ENCODE results near the gene ULK4. TPM values are rescaled to one million over a fixed set of nuclear protein-coding genes. Genes with fewer than 3 reads are reported as not detected.

Gene ULK4
- total RNA-seq, 1 experiment from 2014 or later: 8.7 TPM

DNA sequence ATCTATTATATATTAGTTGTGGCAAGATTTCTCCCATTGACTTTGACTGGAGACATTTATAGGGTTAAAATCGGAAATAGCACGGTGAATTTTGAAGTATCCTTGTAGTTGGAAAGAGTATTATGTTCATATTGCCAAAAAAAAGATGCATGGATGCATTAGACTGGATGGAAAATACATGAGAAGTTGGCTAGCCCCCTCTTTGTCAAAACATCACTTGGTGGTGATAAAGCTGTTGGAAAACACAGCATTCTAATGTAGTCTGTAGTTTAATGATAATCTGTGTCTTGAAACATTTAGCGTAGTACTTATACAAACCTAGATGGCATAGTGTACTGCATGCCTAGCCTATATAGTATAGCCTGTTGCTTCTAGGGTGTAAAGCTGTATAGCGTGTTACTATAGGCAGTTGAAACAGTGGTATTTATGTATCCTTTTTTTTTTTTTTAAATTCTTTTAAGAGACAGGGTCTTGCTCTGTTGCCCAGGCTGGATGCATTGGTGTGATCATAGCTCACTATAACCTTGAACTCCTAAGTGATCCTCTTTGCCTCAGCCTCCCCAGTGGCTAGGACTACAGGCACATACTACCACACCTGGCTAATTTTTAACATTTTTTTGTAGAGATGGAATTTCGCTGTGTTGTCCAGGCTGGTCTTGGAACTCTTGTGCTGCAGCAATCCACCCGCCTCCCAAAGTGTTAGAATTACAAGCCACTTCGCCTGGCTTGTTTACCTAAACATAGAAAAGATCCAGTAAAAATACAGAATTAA lies 740.8 kb downstream of the ULK4 start:
- Histone ChIP-seq H3F3A (ENCODE audit: insufficient read depth, low read depth) (peaks cover 7% of the 10 kb centered on the region; the same call in 1 of the 2 replicates), H3K4me3 (no peak overlapping the region), H3K4me2 (no peak overlapping the region), H3K36me3 (ENCODE audit: low read depth) (peaks cover 21% of the 10 kb centered on the region; the same call in 1 of the 2 replicates), H4K20me1 (ENCODE audit: insufficient read depth) (peaks cover 67% of the 10 kb centered on the region), H3K79me2 (ENCODE audit: low read depth) (peaks cover 89% of the 10 kb centered on the region), H3K27ac (no peak overlapping the region), H3K27me3 (ENCODE audit: insufficient read depth, low read depth) (no peaks in the 10 kb centered on the region), H3K4me1 (replicated peaks; ENCODE audit: insufficient read depth) (no peaks in the 10 kb centered on the region), H3K9me2 (ENCODE audit: insufficient read depth) (no peaks in the 10 kb centered on the region), H3K9me3 (ENCODE audit: insufficient read depth, low read depth) (no peaks in the 10 kb centered on the region), H2AFZ (no peak overlapping the region)
- ChIA-PET CTCF (no interaction called here), POLR2A (ENCODE audit: unreplicated experiment) (no interaction called here)
- no TSS peak for BruUV-seq (replicated peaks)
- no peak for TF ChIP-seq EZH2 (IDR thresholded peaks at IDR 0.05; ENCODE audit: low read depth)
- TF ChIP-seq, protein P1, sequence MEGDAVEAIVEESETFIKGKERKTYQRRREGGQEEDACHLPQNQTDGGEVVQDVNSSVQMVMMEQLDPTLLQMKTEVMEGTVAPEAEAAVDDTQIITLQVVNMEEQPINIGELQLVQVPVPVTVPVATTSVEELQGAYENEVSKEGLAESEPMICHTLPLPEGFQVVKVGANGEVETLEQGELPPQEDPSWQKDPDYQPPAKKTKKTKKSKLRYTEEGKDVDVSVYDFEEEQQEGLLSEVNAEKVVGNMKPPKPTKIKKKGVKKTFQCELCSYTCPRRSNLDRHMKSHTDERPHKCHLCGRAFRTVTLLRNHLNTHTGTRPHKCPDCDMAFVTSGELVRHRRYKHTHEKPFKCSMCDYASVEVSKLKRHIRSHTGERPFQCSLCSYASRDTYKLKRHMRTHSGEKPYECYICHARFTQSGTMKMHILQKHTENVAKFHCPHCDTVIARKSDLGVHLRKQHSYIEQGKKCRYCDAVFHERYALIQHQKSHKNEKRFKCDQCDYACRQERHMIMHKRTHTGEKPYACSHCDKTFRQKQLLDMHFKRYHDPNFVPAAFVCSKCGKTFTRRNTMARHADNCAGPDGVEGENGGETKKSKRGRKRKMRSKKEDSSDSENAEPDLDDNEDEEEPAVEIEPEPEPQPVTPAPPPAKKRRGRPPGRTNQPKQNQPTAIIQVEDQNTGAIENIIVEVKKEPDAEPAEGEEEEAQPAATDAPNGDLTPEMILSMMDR (conservative IDR thresholded peaks at IDR 0.05): no peak
- no peak for DNase-seq
- intact Hi-C loops (cut with micrococcal nuclease; ENCODE audit: unreplicated experiment): no loop called here

- H3K79me2 ChIP-seq (ENCODE audit: low read depth): peaks cover 92% of the 10 kb centered on the region
- intact Hi-C loops (cut with micrococcal nuclease; ENCODE audit: unreplicated experiment): no loop called here
- ChIA-PET POLR2A (ENCODE audit: unreplicated experiment) (interaction anchor here (0.7 kb wide), 1 partner anchor 1043 kb away, joined by 3 read pairs; no protein-coding TSS in a partner anchor), CTCF (no interaction called here)
- no peaks in the 10 kb centered on the region for H3K9me2 ChIP-seq (ENCODE audit: insufficient read depth)
- peaks cover 82% of the 10 kb centered on the region for H4K20me1 ChIP-seq (ENCODE audit: insufficient read depth)
- no peak overlapping the region for H3K27ac ChIP-seq
- peaks cover 12% of the 10 kb centered on the region; the same call in 1 of the 2 replicates for H3K36me3 ChIP-seq (ENCODE audit: low read depth)
- H3F3A ChIP-seq (ENCODE audit: insufficient read depth, low read depth): peaks cover 7% of the 10 kb centered on the region; the same call in 1 of the 2 replicates
- H3K4me2 ChIP-seq: no peak overlapping the region
- DNase-seq: no peak
- H3K27me3 ChIP-seq (ENCODE audit: insufficient read depth, low read depth): no peaks in the 10 kb centered on the region
- no peak overlapping the region for H2AFZ ChIP-seq
- no TSS peak for BruUV-seq (replicated peaks)
- no peaks in the 10 kb centered on the region for H3K9me3 ChIP-seq (ENCODE audit: insufficient read depth, low read depth)
- H3K4me3 ChIP-seq: no peak overlapping the region
- H3K4me1 ChIP-seq (replicated peaks; ENCODE audit: insufficient read depth): no peaks in the 10 kb centered on the region
- no peak for TF ChIP-seq EZH2 (IDR thresholded peaks at IDR 0.05; ENCODE audit: low read depth)
- TF ChIP-seq, protein P1 (conservative IDR thresholded peaks at IDR 0.05): no peak
Observed at GRCh38 chr3:41219424-41219823, 742.5 kb downstream of the ULK4 start.

DNA sequence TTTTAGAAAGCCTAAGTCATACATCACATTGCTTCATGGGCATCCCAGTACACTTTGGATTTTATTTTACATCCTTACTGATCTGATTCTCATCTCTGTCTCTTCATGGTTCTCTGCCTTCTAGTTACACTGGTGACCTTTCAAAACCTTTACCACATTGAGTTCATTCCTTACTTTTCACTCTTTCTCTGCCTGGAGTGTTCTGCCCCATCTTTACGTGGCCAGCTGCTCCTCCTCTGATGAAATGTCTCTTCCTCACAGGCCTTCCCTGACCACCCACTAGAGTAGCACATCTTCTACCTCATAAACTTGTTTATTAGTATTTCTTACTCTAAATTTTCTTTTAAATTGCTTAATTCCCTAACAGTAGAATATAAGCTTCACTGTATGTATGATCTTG lies 744.9 kb downstream of the ULK4 start:
- Histone ChIP-seq H3K4me1 (replicated peaks; ENCODE audit: insufficient read depth) (no peaks in the 10 kb centered on the region), H3K27me3 (ENCODE audit: insufficient read depth, low read depth) (no peaks in the 10 kb centered on the region), H3K4me3 (no peak overlapping the region), H3K4me2 (no peak overlapping the region), H4K20me1 (ENCODE audit: insufficient read depth) (peaks cover 95% of the 10 kb centered on the region), H3K9me3 (ENCODE audit: insufficient read depth, low read depth) (no peaks in the 10 kb centered on the region), H3K9me2 (ENCODE audit: insufficient read depth) (no peaks in the 10 kb centered on the region), H3K36me3 (ENCODE audit: low read depth) (peaks cover 10% of the 10 kb centered on the region; the same call in 1 of the 2 replicates), H3K79me2 (ENCODE audit: low read depth) (peaks cover 99% of the 10 kb centered on the region), H3F3A (ENCODE audit: insufficient read depth, low read depth) (peaks cover 10% of the 10 kb centered on the region; the same call in 1 of the 2 replicates), H3K27ac (no peak overlapping the region), H2AFZ (no peak overlapping the region)
- TF ChIP-seq EZH2 (IDR thresholded peaks at IDR 0.05; ENCODE audit: low read depth): no peak
- TF ChIP-seq, protein P1 (conservative IDR thresholded peaks at IDR 0.05): no peak
- CTCF ChIA-PET: no interaction called here
- no TSS peak for BruUV-seq (replicated peaks)
- intact Hi-C loops (cut with micrococcal nuclease; ENCODE audit: unreplicated experiment): no loop called here
- POLR2A ChIA-PET (ENCODE audit: unreplicated experiment): interaction anchor here (0.6 to 0.7 kb wide), 2 partner anchors 10 to 19 kb away, joined by 3 to 4 read pairs; no protein-coding TSS in a partner anchor
- DNase-seq: no peak
